NCI-H69 (cell line): ENCODE results near the gene RSPO1.
"Not testable (repeated sequence)": the region's sequence is repeated elsewhere in the genome, so short reads cannot be mapped to it uniquely, and the experiment has no call there.

Experiments
- DNase-seq: peaks from one replicate; lab custom pipeline; 2025; lab: John Stamatoyannopoulos, UW

RSPO1 gene

GRCh38 chr1:37616330-37616729 is 18.4 kb downstream of the RSPO1 start:
- DNase-seq = no peak

- no peak for DNase-seq
Measured at GRCh38 chr1:37614105-37614504, 20.6 kb downstream of the RSPO1 start.

- DNase-seq = no peak
Measured at GRCh38 chr1:37612186-37612585, 22.5 kb downstream of the RSPO1 start.

- DNase-seq = no peak
Measured at GRCh38 chr1:37609994-37610393, 24.7 kb downstream of the RSPO1 start.

- no peak for DNase-seq
Measured at GRCh38 chr1:37609002-37609401, 25.7 kb downstream of the RSPO1 start.

GRCh38 chr1:37606481-37607263 is 28.0 kb downstream of the RSPO1 start:
- DNase-seq = no peak

GRCh38 chr1:37605806-37606474 is 28.8 kb downstream of the RSPO1 start:
- no peak for DNase-seq

- no peak for DNase-seq
Measured at GRCh38 chr1:37605061-37605650, 29.5 kb downstream of the RSPO1 start.

GRCh38 chr1:37602750-37603694 is 31.7 kb downstream of the RSPO1 start:
- DNase-seq = peak; percentile 64

GRCh38 chr1:37601441-37601840 is 33.3 kb downstream of the RSPO1 start:
- no peak for DNase-seq

GRCh38 chr1:37599940-37600339 is 34.8 kb downstream of the RSPO1 start:
- DNase-seq = peak; percentile 41

GRCh38 chr1:37596182-37596667 is 38.5 kb downstream of the RSPO1 start:
- no peak for DNase-seq

GRCh38 chr1:37595440-37596181 is 39.1 kb downstream of the RSPO1 start, which contains the start of gene GNL2:
GNL2 (minus strand) TSS chr1:37595937; CDS start chr1:37595822, 115 bp downstream.
- DNase-seq = peak; percentile 95

- no peak for DNase-seq
Measured at GRCh38 chr1:37593726-37594125, 41.0 kb downstream of the RSPO1 start.

- DNase-seq = no peak
Measured at GRCh38 chr1:37588939-37589338, 45.8 kb downstream of the RSPO1 start.

- not testable (repeated sequence) for DNase-seq
Measured at GRCh38 chr1:37584544-37584943, 50.1 kb downstream of the RSPO1 start.

GRCh38 chr1:37575692-37576091 is 59.0 kb downstream of the RSPO1 start:
- DNase-seq = no peak

GRCh38 chr1:37574834-37575480 is 59.7 kb downstream of the RSPO1 start:
- no peak for DNase-seq

- DNase-seq = no peak
Measured at GRCh38 chr1:37570528-37571334, 64.0 kb downstream of the RSPO1 start.

- no peak for DNase-seq
Measured at GRCh38 chr1:37567023-37567422, 67.7 kb downstream of the RSPO1 start.
